NCI-H226 (cell line): ENCODE results near the gene EEPD1.
"Not testable (repeated sequence)": the region's sequence is repeated elsewhere in the genome, so short reads cannot be mapped to it uniquely, and the experiment has no call there.

Experiments
- DNase-seq: peaks from one replicate; pipeline ENCODE4 v3.0.0-alpha.2; 2015

Gene EEPD1

DNA sequence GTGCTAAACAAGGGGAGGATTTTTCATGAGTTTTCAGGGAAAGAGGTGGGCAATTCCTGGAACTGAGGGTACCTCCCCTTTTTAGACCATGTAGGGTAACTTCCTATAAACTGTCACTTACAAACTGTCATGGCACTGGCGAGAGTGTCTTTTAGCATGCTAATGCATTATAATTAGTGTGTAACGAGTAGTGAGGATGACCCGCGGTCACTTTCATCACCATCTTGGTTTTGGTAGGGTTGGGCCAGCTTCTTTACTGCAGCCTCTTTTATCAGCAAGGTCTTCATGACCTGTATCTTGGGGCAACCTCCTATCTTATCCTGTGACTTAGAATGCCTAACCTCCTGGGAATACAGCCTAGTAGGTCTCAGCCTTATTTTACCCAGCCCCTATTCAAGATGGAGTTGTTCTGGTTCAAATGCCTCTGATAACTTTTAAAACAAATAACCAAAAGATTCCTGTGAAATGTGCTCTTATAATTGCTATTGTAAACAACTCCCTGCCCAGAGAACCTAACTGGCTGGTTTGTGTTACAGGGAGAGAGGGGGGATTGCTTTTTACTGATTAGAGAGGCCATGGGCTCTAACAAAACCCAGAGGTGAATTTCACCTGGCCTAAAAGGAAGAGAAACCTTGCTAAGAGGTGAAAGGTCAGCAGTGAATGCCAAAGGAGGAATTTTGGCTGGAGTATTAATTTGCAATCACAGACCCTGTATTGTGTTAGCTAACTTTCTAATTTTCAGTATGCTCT lies 64.3 kb downstream of the EEPD1 start:
- DNase-seq = no peak

DNA sequence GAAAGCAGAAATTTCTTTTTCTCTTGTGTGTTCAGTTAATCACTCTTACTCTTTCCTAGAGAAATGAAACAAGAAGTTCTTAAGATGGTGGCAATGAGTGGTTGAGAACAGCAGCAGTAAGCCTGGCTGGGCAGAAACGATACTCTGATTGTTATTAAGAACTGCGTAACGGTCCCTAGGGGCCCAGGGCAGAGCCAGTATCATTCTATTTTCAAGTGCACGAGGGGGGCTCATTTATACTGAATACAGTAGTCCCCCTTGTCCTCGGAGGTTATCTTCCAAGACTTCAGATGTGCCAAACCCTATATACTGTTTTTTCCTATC lies 64.9 kb downstream of the EEPD1 start:
- no peak for DNase-seq

DNA sequence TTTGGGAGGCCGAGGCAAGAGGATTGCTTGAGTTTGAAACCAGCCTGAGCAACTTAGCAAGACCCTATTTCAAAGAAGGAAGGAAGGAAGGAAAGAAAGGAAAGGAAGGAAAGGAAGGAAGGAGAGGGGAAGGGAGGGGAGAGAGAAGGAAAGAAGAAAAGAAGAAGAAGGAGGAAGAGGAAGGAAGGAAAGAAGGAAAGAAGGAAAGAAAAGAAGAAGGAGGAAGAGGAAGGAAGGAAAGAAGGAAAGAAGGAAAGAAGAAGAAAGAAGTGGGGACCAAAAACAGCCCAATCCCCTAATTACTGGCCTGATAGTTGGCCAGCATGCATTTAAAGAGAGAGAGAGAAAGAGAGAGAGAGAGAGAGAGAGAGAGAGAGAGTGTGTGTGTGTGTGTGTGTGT lies 66.4 kb downstream of the EEPD1 start:
- no peak for DNase-seq

DNA sequence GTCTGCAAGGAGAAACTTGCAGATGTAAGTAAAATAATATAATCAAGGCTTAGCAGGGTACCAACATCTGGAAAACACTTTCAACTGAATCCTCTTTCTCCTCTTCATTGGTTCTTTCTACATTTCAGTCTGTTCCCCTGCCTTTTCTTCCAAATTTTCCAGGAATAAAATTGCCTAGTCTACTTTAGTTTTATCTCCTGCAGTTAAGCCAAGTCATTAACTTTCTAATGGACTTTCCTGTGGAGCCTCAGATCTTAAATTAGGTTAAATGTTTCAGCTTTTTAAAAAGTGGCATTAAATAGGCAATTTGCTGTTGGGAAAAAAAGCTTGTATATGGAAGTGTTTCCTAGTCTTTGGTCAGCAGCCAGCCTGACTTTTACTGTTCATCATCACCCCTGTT lies 70.8 kb downstream of the EEPD1 start:
- no peak for DNase-seq

DNA sequence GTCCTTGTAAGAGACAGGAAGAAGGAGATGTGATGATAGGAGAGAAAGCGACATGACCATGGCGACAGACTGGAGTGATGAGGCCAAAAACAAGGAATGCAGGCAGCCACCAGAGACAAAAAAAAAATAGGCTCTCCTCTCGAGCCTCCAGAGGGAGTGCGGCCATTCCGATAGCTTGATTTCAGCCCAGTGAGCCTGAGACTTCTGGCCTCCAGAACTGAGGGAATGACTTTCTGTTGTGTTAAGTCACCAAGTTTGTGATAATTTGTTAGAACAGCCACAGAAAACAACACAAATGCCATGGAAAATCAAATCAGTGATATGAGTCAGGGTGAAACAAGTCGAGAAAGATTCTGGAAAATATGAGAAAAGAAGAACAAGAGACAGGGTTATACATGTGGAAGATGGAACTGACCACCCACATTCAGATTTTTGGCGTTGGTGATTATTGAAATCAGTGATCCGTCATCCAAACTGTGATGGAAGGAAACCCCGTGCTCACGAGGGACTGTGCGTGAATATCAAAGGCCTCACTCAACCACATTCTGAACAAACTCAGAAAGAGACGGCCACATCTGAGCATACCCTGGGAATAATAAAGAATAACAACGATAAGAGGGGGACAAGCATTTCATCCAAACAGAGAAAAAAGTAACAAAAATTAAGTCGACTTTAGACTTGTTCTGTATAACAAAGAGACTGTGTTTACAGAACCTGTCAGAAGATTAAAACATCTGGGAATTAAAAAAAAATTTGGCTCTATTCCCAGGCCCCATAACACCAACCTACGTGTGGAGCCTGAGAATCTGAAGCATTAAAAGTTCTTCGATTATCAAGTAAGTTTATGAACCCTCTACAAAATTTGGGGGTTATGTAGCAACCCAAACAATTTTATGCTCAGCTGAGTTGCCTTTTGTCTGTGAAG lies 72.1 kb downstream of the EEPD1 start:
- DNase-seq = no peak

DNA sequence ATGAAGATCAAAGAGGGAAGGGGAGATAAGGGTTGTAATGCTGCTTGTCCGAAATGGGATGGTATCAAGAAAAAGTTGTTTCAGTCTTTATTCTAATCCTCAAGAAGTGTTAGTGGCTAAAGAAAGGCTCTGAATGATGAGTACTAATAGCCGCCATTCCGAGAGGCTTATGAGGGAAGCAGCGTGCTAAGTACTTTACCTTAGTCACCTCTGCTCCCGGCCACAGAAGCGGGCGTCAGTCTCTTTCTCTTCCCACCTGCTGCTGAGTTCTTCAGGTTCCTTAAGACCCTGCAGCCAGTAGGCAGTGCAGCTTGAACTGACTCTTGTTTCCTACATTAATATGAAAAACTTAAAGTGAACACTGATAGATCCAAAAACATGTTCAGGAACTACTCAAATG lies 73.1 kb downstream of the EEPD1 start:
- no peak for DNase-seq

DNA sequence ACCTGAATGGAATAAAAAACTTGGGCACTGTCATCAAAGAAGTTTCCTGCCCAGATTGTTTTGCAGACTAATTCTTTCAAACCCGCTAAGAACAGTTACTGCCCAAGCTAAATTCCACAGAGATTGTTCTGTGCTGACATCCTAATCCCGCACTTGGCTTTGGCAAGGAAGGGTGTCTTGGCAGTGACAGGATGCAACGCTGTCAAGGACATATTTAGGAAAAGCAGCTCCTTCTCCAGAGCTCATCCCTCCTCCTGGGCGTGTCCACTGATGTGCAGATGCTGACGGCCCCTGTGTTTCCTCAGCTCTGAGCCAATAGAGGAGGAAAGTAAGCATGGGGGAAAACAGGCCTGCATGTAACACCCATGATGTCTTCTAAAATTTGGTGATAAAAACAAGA lies 74.2 kb downstream of the EEPD1 start:
- no peak for DNase-seq

DNA sequence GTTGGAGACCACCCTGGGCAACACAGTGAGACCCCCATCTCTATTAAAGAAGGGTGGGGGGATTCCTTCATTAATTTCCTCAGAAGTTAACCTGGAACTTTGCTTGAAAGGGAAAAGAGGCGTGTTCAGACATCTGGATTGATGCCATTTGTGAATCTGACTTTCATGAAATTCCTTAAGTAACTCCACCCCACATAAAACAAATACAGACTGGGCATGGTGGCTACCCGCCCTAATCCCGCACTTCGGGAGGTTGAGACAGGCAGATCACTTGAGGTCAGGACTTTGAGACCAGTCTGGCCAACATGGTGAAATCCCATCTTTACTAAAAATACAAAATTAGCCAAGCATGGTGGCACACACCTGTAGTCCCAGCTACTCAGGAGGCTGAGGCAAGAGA lies 75.0 kb downstream of the EEPD1 start:
- no peak for DNase-seq

DNA sequence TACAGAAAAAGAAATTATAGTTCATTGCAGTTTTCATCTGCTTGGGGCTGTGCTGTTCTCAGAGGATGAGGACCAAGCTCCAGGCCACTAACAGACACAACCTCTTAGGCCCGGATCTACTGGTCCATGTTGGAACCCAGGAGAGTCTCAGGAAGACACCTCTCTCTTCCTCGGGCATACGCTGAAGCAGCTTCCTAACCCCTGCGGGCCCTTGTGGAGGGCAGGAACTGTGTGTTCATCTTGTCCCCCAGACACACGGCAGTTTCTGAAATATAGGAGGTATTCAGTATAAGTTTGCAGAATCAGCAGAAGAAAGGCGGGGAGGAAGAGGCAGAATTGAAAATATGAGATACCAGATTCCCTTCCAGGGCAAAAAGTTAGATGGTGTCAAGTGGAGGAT lies 78.4 kb downstream of the EEPD1 start:
- no peak for DNase-seq

DNA sequence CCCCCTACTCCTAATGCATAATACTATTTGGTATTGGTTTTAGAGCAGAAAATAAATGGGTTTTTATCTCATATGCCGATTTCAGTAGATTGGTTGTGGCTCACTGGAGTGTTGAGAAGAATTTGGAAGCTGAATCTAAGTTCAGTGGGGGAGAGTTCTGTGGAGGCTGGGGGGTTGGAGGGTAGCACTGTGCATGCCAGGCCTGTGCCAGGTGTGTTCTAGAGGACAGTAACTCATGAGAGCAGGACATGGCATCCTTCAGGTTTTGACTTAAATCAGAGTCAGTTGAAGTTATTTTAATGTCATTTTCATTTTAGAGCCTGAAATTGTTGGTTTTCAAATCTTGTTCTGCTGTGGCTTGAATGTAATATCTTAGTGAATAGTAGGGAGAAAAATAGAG lies 79.5 kb downstream of the EEPD1 start:
- no peak for DNase-seq

DNA sequence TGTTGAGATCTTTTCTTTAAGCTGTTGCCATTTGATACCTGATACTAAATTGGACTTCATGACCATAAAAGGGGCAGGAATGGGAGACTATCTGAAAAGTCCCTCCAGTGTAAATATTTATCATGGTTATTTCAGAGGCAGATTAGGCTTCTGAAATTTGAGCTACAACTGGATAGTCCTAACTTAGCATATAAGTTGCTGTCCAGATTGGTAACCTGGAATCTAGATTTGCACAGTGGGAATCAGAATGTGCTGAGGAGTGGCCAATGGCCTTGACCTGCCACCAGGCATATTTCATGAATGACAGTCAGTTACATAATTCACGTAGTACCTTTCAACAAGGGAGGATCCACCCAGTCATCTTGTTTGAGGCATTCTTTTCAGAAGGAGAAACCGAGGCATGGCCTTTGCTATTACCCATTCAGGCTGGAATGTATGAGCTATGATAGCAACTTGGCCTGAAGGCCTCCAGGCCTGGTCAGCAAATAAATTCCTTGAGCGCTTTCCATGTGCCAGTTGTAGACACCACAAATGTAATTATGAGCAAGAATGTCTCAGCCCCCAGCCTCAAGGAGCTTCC lies 80.0 kb downstream of the EEPD1 start:
- no peak for DNase-seq

DNA sequence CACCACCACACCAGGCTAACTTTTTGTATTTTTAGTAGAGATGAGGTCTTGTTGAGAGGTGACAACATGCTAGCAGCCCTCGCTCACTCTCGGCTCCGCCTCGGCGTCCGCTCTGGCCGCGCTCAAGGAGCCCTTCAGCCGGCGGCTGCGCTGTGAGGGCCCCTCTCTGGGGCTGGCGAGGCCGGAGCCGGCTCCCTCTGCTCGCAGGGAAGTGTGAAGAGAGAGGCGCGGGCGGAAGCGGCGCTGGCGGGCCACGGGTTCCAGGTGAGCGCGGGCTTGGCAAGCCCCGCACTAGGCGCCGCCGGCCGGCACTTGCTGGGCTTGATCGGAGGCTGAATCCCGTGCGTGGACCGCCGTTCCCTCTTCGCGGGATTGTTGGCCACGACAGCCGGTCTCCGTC lies 83.0 kb downstream of the EEPD1 start:
- no peak for DNase-seq

DNA sequence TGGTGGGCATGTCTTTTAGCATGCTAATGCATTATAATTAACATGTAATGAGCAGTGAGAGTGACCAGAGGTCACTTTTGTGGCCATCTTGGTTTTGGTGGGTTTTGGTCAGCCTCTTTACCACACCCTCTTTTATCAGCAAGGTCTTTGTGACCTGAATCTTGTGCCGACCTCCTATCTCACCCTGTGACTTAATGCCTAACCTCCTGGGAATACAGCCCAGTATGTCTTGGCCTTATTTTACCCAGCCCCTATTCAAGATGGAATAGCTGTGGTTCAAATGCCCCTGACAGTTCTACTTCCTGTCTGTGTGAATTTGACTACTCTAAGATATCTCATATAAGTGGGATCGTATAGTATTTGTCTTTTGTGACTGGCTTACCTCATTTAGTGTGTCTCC lies 85.1 kb downstream of the EEPD1 start:
- no peak for DNase-seq

DNA sequence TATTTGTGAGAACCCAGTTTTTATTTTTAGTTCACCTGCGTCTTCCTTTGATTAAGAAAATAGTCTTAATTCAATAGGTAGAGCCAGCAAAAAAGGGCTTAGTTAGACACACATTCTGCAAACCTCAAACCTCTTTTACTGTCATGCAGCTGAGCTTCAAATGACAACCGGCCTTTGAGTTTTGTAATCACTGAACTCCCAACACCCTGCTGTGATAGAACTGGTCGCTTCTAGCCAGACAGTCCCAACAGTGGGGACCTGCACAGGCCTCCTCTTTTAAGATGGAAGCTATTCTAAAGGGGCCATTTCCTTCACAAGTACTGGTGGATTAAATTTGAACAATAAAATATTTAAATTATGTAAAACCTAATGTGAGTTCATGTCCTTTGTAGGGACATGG lies 90.3 kb downstream of the EEPD1 start:
- DNase-seq = not testable (repeated sequence)

DNA sequence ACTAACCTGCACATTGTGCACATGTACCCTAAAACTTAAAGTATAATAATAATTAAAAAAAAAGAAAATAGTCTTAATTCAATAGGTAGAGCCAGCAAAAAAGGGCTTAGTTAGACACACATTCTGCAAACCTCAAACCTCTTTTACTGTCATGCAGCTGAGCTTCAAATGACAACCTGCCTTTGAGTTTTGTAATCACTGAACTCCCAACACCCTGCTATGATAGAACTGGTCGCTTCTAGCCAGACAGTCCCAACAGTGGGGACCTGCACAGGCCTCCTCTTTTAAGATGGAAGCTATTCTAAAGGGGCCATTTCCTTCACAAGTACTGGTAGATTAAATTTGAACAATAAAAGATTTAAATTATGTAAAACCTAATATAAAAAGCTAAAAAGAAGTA lies 90.9 kb downstream of the EEPD1 start:
- not testable (repeated sequence) for DNase-seq

DNA sequence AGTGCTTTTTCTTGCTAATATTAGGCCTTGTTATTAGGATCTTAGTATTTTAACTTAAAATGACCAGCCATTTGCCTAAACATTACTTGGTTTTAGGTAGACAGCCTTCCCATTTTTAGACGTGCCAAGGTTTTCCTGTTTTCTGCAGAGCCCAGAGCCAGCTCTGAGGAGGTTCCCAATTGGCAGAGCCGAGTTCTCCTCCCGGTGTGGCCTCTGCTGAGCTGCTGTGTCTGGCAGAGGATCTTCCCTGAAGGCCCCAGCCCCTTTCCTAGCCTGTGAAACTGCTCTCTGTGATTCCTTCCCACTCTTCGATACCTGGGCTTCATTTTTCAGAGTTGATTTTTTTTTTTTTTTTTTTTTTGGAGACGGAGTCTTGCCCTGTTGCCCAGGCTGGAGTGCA lies 91.4 kb downstream of the EEPD1 start:
- no peak for DNase-seq

DNA sequence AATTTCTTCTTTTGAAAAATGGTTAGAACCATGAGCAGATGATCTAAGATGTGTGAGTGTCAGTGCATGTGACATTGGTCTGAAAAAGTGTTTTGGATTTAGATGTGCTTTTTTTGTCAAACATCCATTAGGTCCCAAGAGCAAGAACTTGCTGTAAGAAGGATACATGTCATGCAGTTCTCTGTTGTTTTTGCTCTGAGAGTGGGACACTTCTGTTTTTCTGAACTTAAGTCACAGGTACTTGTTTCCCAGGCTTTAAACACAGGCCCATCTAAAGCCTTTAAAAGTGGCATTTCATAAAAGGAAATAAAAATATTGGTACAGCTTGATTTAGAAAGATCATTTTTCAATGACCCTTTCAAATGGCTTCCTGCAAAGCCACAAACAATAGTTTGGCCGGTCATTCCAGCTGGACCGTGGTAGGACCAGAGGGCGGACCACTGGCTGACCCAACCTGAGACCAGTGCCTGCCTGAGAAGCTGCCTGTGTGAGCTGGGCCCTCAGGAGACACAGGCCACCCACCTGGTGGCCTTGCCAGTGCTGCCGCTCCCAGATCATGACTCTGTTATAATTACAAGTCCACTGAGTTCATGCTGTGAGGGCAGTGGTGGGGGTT lies 92.7 kb downstream of the EEPD1 start:
- no peak for DNase-seq

DNA sequence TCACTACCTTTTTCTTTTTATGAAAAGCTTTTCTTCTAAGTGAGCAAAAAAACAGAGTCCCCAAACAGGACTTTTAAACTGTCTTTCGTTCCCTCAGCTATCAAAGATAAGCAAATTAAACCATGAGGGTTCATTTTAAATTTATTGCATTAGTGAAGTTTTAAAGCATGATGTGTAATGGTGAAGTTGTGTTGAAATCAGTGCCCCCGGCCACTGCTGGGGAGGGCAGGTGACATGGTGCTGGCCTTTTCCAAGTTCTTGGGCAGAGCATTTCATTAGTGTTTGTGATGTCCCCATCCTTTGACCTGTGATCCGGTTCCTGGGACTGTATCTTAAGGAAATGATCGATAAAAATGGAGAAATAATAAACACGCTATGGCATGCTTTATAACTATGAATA lies 96.0 kb downstream of the EEPD1 start:
- no peak for DNase-seq

DNA sequence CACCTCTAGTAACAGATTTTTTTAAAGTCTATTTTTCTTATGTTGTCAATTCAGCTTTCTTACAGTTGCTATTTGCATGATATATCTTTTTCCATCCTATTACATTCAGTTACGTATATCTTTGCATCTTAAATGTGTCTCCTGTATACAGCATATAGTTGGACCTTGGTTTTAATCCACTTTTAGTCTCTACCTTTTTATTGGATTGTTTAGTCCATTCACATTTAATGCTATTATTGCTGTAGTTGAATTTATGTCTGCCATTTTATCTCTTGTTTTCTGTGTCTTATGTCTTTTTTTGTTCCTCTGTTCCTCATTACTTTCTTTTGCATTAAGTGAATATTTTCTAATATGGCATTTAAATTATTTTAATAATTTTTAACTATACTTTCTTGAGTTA lies 100.6 kb downstream of the EEPD1 start:
- DNase-seq = no peak

DNA sequence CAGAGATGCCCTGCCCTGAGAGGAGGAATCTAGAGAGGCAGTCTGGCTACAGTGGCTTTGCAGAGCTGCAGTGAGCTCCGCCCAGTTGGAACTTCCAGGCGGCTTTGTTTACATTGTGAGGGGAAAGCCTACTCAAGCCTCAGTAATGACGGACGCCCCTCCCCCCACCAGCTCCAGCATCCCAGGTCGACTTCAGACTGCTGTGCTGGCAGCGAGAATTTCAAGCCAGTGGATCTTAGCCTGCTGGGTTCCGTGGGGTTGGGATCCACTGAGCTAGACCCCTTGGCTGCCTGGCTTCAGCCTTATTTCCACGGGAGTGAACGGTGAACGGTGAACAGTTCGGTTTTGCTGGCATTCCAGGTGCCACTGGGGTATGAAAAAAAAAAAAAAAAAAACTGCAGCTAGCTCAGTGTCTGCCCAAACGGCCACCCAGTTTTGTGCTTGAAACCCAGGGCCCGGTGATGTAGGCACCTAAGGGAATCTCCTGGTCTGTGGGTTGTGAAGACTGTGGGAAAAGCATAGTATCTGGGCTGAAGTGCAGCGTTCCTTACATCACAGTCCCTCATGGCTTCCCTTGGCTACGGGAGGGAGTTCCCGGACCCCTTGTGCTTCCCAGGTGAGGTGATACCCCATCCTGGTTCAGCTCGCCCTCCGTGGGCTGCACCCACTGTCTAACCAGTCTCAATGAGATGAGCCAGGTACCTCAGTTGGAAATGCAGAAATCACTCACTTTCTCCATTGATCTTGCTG lies 105.6 kb downstream of the EEPD1 start:
- peak; percentile 75 for DNase-seq

DNA sequence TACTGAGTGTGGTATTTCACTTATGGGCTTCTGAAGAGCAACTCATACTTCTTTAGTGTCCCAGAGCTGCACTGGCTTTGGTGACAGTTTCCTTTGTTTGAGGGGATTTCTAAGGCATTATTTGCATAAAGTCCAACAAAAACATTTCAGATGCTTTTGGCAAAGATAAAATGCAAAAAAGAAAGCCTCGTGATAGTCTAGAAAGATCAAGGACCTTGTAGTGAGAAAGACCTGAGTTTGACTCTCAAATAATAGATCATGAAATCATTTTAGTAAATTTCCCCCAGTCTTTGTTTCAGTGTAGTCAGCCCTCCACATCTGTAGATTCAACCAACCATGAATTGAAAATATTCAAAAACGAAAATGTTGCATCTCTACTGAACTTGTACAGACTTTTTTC lies 107.4 kb downstream of the EEPD1 start:
- DNase-seq = no peak

DNA sequence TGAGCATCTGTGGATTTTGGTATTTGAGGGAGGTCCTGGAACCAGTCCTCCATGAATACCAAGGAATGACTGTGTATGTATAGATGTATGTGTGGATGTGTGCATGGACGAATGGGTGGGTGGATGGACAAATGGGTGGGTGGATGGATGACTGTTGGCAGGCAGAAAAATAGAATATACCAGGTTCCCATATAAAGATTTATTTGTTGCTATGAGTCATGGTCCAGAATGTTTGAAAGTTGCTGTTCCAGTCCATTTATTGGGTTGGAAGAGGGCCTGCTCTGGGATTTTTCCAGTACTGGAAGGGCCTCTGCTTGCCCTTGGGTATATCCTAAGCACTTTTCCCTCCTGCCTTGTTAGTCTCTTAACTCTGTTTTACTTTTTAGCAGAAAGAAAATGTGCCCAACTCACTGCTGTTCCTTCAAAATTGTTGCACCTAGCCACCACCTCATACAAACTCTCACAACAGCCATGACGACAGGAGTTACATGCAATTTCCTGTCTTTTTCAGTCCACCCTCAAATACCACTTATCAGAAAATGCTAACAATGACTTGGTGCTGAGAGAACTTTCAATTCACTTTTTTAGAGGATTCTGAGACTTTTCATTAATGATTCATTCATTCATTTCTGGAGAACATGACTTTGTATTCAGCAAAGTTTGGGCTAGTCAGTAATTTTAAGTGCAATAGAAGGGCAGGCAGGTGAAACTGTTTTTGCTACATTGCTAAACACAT lies 108.1 kb downstream of the EEPD1 start:
- no peak for DNase-seq
